Activated T-cell treated with anti-CD3 and anti-CD28 coated beads for 1 hour (primary cell): ENCODE results near the gene ACCSL.

Experiments used
- DNase-seq: peaks from one replicate; pipeline ENCODE4 v3.0.0-alpha.2; 2020; ENCODE audit warnings: low read depth

The ACCSL gene

DNA sequence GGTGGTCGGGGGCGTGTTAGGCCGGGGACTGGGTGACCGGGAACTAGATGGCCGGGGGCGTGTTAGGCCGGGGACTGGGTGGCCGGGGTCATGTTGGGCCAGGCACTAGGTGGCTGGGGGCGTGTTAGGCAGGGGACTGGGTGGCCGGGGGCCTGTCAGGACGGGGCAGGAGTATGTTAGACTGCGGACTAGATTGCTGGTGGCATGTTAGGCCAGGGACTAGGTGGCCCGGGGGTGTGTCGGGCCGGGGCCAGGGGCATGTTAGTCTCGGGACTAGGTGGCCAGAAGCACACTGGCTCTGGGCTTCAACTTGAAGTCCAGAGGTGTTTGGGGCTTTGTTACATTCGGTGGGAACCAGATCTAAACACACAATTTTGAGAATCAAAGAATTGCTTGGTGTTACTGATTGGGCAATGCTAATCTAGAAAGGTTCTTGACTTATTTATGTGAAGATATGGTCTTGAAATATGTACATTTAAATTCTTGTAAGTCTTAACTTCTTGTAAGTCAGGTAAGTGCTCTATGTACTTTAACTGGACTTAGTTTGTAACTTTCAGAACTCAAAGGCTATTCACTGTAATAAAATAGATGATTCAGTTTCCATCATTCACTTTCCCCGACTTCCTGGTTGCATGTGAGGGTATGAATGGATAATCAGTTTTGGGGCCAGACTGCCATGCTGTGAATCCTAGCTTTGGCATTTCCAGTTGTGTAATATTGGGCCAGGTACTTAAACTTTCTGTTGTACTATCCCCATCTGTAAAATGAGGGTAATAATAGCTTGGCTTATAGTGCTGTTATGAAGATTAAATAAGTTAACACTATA, 48.8 kb downstream of the ACCSL start:
- no peak for DNase-seq

DNA sequence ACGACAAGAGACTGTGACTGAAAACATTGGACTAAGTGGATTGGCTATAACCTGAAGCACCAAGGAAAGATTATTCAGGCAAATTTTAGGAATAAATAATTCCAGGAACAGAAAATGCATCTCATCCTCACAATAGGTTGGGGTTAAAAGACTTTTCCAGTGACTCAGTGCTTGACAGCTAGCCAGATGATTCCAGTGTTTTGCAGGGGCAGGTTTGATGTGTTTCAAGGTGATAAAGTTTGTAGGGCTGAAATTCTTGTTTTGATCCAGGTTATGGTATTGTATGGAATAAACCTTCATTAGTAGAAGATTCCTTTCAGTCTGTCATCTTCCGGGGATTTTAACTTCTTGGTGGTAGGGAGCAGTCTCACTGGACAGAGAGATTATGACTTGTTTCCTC, 50.0 kb downstream of the ACCSL start:
- DNase-seq = no peak

DNA sequence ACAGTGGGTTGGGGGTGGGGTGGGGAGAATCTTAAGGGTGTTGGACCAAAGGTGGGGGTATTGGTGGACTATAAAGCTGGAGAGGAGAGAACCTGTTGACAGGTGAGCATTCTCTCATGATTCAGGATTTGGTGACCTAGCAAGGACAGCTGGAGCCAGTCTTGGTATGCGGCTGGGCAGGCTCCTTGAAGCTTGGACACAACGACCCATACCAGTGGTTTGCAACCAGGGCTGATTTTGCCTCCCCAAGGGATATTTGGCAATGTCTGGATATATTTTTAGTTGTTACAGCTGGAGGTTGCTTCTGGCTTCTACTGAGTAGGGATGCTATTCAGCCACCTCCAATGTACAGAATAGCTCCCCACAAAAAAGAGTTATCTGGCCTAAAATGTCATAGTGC, 53.3 kb downstream of the ACCSL start:
- no peak for DNase-seq

DNA sequence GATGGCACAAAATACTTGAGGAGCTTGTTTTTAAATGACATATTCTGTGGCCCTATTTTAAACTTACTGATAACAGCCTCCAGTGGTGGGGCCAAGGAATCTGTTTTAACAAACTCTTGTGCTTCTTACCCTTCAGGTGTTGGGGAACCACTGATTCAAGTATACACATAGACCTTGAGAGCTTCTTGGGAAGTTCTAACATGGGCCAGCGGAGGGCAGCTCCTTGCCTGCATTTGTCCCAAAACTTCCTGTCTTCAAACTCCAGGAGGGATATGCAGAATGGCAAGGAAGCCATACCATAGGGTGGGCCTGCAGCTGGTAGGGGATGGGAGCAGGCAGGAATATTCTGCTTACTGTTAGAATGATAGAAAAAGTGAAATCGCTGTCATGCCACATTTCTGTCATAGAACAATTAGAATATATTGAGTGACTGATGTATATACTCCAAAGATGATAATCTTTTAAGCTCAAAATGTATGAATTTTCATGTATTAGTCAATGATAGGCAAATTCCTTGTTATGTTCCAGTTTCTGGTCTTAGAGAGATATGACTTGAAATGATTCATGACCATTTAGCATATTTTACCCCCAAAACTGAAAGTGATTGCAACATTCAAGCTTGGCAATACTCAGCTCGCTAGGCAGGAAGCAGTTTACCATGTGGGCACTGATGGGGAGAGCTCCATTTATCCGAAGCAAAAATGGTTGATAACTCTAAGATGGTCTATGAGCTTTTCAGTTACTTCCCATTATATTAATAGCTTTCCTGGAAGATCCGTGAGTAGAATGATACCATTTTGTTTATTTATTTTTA, 56.9 kb downstream of the ACCSL start:
- DNase-seq = no peak

DNA sequence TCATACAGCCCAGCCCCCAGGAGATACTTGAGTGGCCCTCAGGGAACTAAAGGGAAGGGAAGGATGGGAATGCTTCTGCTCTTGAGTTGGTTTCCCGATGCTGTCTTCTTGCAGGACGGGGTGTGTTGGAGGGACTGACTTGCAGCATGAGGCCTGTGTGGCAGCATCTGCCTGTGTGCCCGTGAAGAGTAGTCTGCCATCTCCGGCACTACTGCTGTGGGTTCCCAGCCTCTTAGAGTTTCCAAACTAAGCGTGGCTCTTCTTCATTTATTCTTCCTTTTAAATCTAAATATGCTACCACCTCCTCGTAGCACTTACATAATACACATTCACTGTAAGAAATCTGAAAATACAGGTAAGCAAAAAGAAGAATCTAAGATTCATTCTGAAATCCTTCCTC, 60.5 kb downstream of the ACCSL start:
- no peak for DNase-seq
